Naive thymus-derived CD4-positive, alpha-beta T cell (primary cell): Measurements from ENCODE around the gene KRT78. TPM values are rescaled to one million over a fixed set of nuclear protein-coding genes. Genes with fewer than 3 reads are reported as not detected.

Experiments used
- ATAC-seq: fragments of 150-1000 bp; cut with Tn5 transposase; 2 replicates; pipeline ENCODE4 v1.10.0; 2021; ENCODE audit warnings: mild to moderate bottlenecking, moderate library complexity
- CTCF ChIA-PET: fragments of 350-600 bp; sonication (Branson Sonifier 250); formaldehyde crosslinking; loops from one replicate; lab custom pipeline; 2021; ENCODE audit warnings: antibody characterized with exemption; lab: Charles Lee
- POLR2A ChIA-PET: fragments of 350-600 bp; sonication (Branson Sonifier 250); formaldehyde crosslinking; loops from one replicate; lab custom pipeline; 2021; ENCODE audit warnings: antibody characterized with exemption, inconsistent platforms; lab: Charles Lee
- DNase-seq, 9 donors: peaks; one replicate each; pipeline versions ENCODE4 v3.0.0 to v3.0.0-alpha.2; 2020 to 2022; ENCODE audit warnings: mixed read lengths in 1 of 9
- H3K27ac ChIP-seq: one replicate; pipeline ENCODE4 v1.7.0; 2013; ENCODE audit warnings: mild to moderate bottlenecking, low read depth, low read length, moderate library complexity
- H3K27me3 ChIP-seq, 2 donors: one replicate each; pipeline ENCODE4 v1.7.0; 2013; ENCODE audit warnings: low read length in 2 of 2, mild to moderate bottlenecking in 2 of 2, moderate library complexity in 2 of 2; ENCODE audit not compliant: control insufficient read depth in 2 of 2, insufficient read depth in 2 of 2
- H3K36me3 ChIP-seq, 3 experiments: 1 replicate in 2 of 3; 2 replicates in 1 of 3; pipeline ENCODE4 v1.7.0; 2013; ENCODE audit warnings: low read length in 3 of 3, mild to moderate bottlenecking in 3 of 3, moderate library complexity in 1 of 3; ENCODE audit not compliant: insufficient read depth in 3 of 3, control insufficient read depth in 2 of 3
- H3K4me1 ChIP-seq, 2 donors: one replicate each; pipeline ENCODE4 v1.7.0; 2013; ENCODE audit warnings: low read length in 2 of 2, mild to moderate bottlenecking in 2 of 2, moderate library complexity in 1 of 2; ENCODE audit not compliant: control insufficient read depth in 2 of 2, insufficient read depth in 2 of 2
- H3K4me3 ChIP-seq: 2 replicates; pipeline ENCODE4 v1.7.0; 2013; ENCODE audit warnings: mild to moderate bottlenecking, low read length
- H3K9me3 ChIP-seq, 3 experiments: 1 replicate in 2 of 3; 2 replicates in 1 of 3; pipeline ENCODE4 v1.7.0; 2013; ENCODE audit warnings: low read length in 3 of 3; ENCODE audit not compliant: control insufficient read depth in 2 of 3
- H3K27ac Mint-ChIP-seq, 9 donors: one replicate each; pipeline ENCODE4 v1.8.0; 2020 to 2022; ENCODE audit warnings: mixed read lengths in 9 of 9, mild to moderate bottlenecking in 8 of 9, moderate library complexity in 5 of 9, inconsistent platforms in 2 of 9
- H3K27me3 Mint-ChIP-seq, 5 donors: one replicate each; pipeline ENCODE4 v1.8.0; 2021 to 2022; ENCODE audit warnings: mixed read lengths in 5 of 5, mild to moderate bottlenecking in 1 of 5
- H3K36me3 Mint-ChIP-seq, 5 donors: one replicate each; pipeline ENCODE4 v1.8.0; 2020 to 2022; ENCODE audit warnings: mixed read lengths in 5 of 5, mild to moderate bottlenecking in 3 of 5, inconsistent platforms in 1 of 5
- H3K4me1 Mint-ChIP-seq, 7 donors: one replicate each; pipeline ENCODE4 v1.8.0; 2020 to 2022; ENCODE audit warnings: mixed read lengths in 7 of 7, mild to moderate bottlenecking in 3 of 7, inconsistent platforms in 1 of 7
- H3K4me3 Mint-ChIP-seq, 10 donors: one replicate each; pipeline ENCODE4 v1.8.0; 2020 to 2022; ENCODE audit warnings: mild to moderate bottlenecking in 10 of 10, mixed read lengths in 10 of 10, moderate library complexity in 6 of 10, inconsistent platforms in 2 of 10
- H3K9me3 Mint-ChIP-seq, 11 donors: one replicate each; pipeline ENCODE4 v1.8.0; 2020 to 2022; ENCODE audit warnings: mixed read lengths in 11 of 11, mild to moderate bottlenecking in 4 of 11, inconsistent platforms in 1 of 11, moderate library complexity in 1 of 11
- intact Hi-C, 2 donors: fragments of 100-400 bp; cut with micrococcal nuclease; formaldehyde crosslinking; loops; one replicate each; pipeline ENCODE4 v1.15.1; 2023
- polyA plus RNA-seq, 2 donors: library from polyadenylated mRNA; unstranded; fragments of 300-500 nt; fragmentation: Illumina TruSeq; gene quantifications; one replicate each; pipeline ENCODE4 v1.2.3, GENCODE V29; 2021
- total RNA-seq, 6 experiments: library from RNA in 5 of 6; stranded (reverse) in 5 of 6; gene quantifications; 1 replicate in 5 of 6; 2 replicates in 1 of 6; pipeline ENCODE4 v1.2.3 and lab custom pipeline; 2021 to 2026

Gene KRT78
- total and polyA plus RNA-seq, 7 experiments from 2014 or later, result not detected

DNA sequence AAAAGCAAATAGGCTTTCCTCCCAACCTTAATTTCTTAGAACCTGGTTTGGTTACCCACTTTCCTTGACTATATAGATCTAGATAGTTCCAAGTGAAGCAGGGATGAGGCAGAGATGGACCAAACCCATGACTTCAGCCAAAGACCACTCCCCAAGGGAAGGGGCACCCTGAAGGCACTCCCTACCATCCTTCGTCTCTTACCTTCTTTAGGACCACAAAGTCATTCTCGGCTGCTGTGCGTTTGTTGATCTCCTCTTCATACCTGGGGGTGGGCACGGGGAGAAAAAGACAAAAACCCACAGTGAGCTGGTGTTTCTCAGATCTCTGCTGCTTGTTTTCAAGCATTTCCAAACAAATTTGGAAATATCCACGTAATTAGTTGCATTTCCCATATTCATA lies 38.2 kb downstream of the KRT78 start:
- no peak for DNase-seq
- Mint-ChIP-seq H3K27me3 (no peaks in the 10 kb centered on the region), H3K36me3 (no peaks in the 10 kb centered on the region), H3K9me3 (peaks cover 0 to 1% (median 0%) of the 10 kb centered on the region in 11 donors), H3K4me1 (no peaks in the 10 kb centered on the region), H3K27ac (peak overlapping the region in 1 of 9 donors; percentile 65), H3K4me3 (no peak overlapping the region)
- no peak overlapping the region for H3K27ac ChIP-seq
- ChIA-PET POLR2A (no interaction called here), CTCF (no interaction called here)
- intact Hi-C loops, result no loop called here
- no peaks in the 10 kb centered on the region for H3K36me3 ChIP-seq
- H3K4me1 ChIP-seq, result no peaks in the 10 kb centered on the region
- no peaks in the 10 kb centered on the region for H3K27me3 ChIP-seq
- H3K4me3 ChIP-seq, result no peak overlapping the region
- no peaks in the 10 kb centered on the region for H3K9me3 ChIP-seq
- ATAC-seq, result no peak

DNA sequence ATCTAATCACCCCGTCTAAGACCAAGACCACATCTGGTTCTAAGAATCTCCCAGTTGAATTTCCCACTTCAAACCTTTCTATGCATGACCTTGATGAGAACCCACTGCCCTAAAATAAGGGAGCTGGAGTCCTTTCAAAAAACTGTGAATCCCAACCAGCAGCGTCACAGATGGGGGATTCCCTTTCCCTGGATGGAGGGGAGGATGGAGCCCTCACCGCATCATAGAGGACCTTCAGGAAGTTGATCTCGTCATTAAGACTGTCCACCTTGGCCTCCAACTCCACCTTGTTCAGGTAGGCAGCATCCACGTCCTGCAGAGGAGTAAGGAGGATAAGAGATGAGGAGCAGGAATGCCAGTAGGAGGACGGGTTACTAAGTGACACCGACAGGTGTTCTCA lies 39.6 kb downstream of the KRT78 start:
- peaks cover 0 to 1% (median 0%) of the 10 kb centered on the region in 11 donors for H3K9me3 Mint-ChIP-seq
- H3K4me3 Mint-ChIP-seq, result no peak overlapping the region
- CTCF ChIA-PET, result no interaction called here
- ATAC-seq, result no peak
- no peaks in the 10 kb centered on the region for H3K36me3 ChIP-seq
- no peaks in the 10 kb centered on the region for H3K36me3 Mint-ChIP-seq
- no peaks in the 10 kb centered on the region for H3K4me1 Mint-ChIP-seq
- no peaks in the 10 kb centered on the region for H3K27me3 ChIP-seq
- no peak for DNase-seq
- intact Hi-C loops, result no loop called here
- POLR2A ChIA-PET, result no interaction called here
- H3K27me3 Mint-ChIP-seq, result no peaks in the 10 kb centered on the region
- H3K9me3 ChIP-seq, result no peaks in the 10 kb centered on the region
- H3K4me3 ChIP-seq, result no peak overlapping the region
- H3K27ac Mint-ChIP-seq, result peak overlapping the region in 1 of 9 donors; percentile 82
- H3K4me1 ChIP-seq, result no peaks in the 10 kb centered on the region
- no peak overlapping the region for H3K27ac ChIP-seq

DNA sequence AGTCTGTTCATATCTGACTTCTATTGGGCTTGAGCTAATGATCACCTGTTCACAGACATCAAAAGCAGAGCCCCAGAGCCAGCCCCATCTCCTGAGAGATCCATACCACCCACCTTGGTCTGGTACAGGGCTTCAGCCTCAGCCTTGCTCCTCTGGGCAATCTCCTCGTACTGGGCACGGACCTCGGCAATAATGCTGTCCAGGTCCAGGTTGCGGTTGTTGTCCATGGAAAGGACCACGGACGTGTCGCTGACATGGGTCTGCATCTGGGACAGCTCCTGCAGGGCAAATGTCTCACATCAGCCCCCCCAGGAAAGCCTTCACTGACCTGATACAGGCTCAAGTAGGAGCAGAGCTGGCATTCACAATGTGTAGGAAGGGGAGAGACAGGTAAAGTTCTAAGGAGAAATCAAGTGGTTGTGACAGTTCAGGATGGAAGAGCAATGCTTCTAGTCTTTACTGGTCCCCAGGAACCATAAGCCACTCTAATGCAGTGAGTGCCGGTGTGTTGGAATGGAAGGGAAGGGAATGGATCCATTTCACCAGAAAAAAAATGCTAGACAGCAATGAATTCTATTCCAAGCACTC lies 40.1 kb downstream of the KRT78 start:
- no peaks in the 10 kb centered on the region for H3K36me3 ChIP-seq
- DNase-seq (no peak), ATAC-seq (no peak)
- no peaks in the 10 kb centered on the region for H3K27me3 ChIP-seq
- no peak overlapping the region for H3K27ac ChIP-seq
- H3K27me3 Mint-ChIP-seq, result no peaks in the 10 kb centered on the region
- no peaks in the 10 kb centered on the region for H3K4me1 Mint-ChIP-seq
- no peaks in the 10 kb centered on the region for H3K9me3 ChIP-seq
- peaks cover 0 to 1% (median 0%) of the 10 kb centered on the region in 11 donors for H3K9me3 Mint-ChIP-seq
- ChIA-PET CTCF (no interaction called here), POLR2A (no interaction called here)
- no peaks in the 10 kb centered on the region for H3K4me1 ChIP-seq
- H3K4me3 ChIP-seq, result no peak overlapping the region
- no peak overlapping the region for H3K4me3 Mint-ChIP-seq
- intact Hi-C loops, result no loop called here
- no peak overlapping the region for H3K27ac Mint-ChIP-seq
- H3K36me3 Mint-ChIP-seq, result no peaks in the 10 kb centered on the region

DNA sequence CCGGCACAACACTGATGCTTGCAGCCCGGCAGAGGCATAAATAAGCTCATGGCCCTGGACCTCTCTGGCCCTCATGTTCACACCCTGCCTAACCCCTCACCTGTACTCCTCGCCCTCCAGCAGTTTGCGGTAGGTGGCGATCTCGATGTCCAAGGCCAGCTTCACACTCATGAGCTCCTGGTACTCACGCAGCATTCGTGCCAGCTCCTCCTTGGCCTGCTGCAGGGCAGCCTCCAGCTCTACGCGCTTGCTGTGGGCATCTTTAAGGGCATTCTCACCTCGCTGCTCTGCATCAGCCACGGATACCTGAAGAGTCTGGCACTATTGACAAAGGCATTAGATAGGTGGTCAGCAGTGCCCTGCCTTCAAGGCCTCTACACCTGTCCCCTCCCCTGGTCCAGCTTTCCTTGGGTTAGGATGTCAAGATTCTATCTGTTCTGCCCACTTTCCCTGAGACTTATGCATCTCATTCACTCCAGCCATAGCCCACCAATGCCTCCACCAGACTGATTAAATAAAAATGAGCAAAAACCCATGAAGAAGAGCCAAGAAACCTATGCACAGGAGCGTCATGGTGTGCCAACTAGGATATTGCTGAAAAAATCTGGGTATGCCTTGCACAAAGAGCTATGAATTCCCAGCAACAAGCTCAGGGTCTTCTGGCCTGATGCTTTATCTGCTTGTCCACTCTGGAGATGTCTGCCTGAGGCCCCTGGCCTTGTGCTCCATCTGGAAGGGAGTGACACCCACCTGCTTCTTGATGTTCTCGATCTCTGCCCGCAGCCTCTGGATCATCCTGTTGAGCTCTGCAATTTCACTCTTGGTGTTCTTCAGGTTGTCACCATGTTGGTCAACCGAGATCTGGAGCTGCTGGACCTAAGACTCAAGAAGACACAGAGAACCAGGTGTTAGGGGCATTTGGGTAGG lies 41.0 kb downstream of the KRT78 start:
- Histone ChIP-seq H3K9me3 (no peaks in the 10 kb centered on the region), H3K4me1 (no peaks in the 10 kb centered on the region), H3K27ac (no peak overlapping the region), H3K36me3 (no peaks in the 10 kb centered on the region), H3K27me3 (no peaks in the 10 kb centered on the region), H3K4me3 (no peak overlapping the region)
- Mint-ChIP-seq H3K9me3 (peaks cover 0 to 1% (median 0%) of the 10 kb centered on the region in 11 donors), H3K36me3 (peaks cover 0 to 4% (median 0%) of the 10 kb centered on the region in 5 donors), H3K27me3 (no peaks in the 10 kb centered on the region), H3K4me3 (no peak overlapping the region), H3K4me1 (no peaks in the 10 kb centered on the region), H3K27ac (peak overlapping the region in 1 of 9 donors; percentile 71)
- intact Hi-C loops, result no loop called here
- POLR2A ChIA-PET, result no interaction called here
- DNase-seq (no peak), ATAC-seq (no peak)
- CTCF ChIA-PET, result no interaction called here

- no peaks in the 10 kb centered on the region for H3K4me1 ChIP-seq
- Mint-ChIP-seq H3K27me3 (no peaks in the 10 kb centered on the region), H3K4me3 (no peak overlapping the region), H3K36me3 (peaks cover 0 to 4% (median 0%) of the 10 kb centered on the region in 5 donors), H3K9me3 (peaks cover 0 to 1% (median 0%) of the 10 kb centered on the region in 11 donors), H3K27ac (no peak overlapping the region), H3K4me1 (no peaks in the 10 kb centered on the region)
- POLR2A ChIA-PET, result no interaction called here
- H3K27me3 ChIP-seq, result no peaks in the 10 kb centered on the region
- intact Hi-C loops, result no loop called here
- no peaks in the 10 kb centered on the region for H3K9me3 ChIP-seq
- H3K4me3 ChIP-seq, result no peak overlapping the region
- CTCF ChIA-PET, result no interaction called here
- DNase-seq, result no peak
- ATAC-seq, result no peak
- no peaks in the 10 kb centered on the region for H3K36me3 ChIP-seq
- H3K27ac ChIP-seq, result no peak overlapping the region
Measured at GRCh38 chr12:52806821-52807543, 41.8 kb downstream of the KRT78 start.

DNA sequence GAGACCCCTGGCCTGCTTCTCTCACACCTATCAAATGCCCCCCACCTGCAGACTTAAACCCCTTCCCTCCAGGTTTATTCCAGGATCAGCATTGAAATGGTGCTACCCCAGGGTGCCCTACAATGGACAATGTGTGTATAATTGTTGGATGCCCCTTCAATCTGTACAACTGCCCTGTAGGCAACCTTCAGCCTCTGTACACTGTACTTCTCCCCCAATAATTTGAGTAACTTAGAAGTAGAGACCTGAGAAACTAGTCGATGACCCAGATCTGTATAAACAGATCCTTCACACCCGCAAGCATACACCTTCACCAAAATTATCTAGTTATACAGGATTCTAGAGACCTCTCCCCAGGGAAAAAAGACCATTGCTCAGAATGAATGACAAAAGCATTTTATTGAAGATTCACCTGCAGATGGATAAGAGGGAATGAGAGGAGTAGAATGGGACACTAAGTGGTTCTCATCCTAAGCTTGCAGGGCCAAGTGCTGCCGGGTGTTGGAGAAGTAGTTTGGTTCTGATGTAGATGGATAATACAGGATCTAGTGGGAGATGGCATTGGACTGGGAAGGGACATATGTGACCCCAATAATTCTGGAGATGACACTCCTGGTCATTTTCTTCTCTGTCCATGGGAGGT lies 42.5 kb downstream of the KRT78 start:
- H3K4me3 Mint-ChIP-seq, result no peak overlapping the region
- ChIA-PET POLR2A (no interaction called here), CTCF (no interaction called here)
- peaks cover 0 to 1% (median 0%) of the 10 kb centered on the region in 11 donors for H3K9me3 Mint-ChIP-seq
- no peak overlapping the region for H3K4me3 ChIP-seq
- H3K4me1 ChIP-seq, result no peaks in the 10 kb centered on the region
- no peaks in the 10 kb centered on the region for H3K36me3 ChIP-seq
- no peaks in the 10 kb centered on the region for H3K9me3 ChIP-seq
- H3K27me3 ChIP-seq, result no peaks in the 10 kb centered on the region
- ATAC-seq (no peak), DNase-seq (no peak)
- H3K27me3 Mint-ChIP-seq, result no peaks in the 10 kb centered on the region
- H3K27ac Mint-ChIP-seq, result peak overlapping the region in 1 of 9 donors; percentile 46
- no peaks in the 10 kb centered on the region for H3K4me1 Mint-ChIP-seq
- H3K27ac ChIP-seq, result no peak overlapping the region
- intact Hi-C loops, result no loop called here
- peaks cover 0 to 4% (median 0%) of the 10 kb centered on the region in 5 donors for H3K36me3 Mint-ChIP-seq
